ENCODE measurements around the gene STRA6.

The STRA6 gene

GRCh38 chr15:74193299-74193718 is 9.3 kb downstream of the STRA6 start:
- TF ChIP-seq CTCF (IDR thresholded peaks at IDR 0.05), result no peak

- TF ChIP-seq CTCF (IDR thresholded peaks at IDR 0.05), result no peak
These were observed 9.8 kb downstream of the STRA6 start for GRCh38 chr15:74192751-74193150.

- TF ChIP-seq CTCF (IDR thresholded peaks at IDR 0.05), result no peak
These were observed 10.8 kb downstream of the STRA6 start for GRCh38 chr15:74191798-74192197.

GRCh38 chr15:74188216-74188615 is 14.4 kb downstream of the STRA6 start:
- no peak for TF ChIP-seq CTCF (IDR thresholded peaks at IDR 0.05)

GRCh38 chr15:74185710-74186348 is 16.8 kb downstream of the STRA6 start:
- no peak for TF ChIP-seq CTCF (IDR thresholded peaks at IDR 0.05)

GRCh38 chr15:74184582-74185091 is 17.9 kb downstream of the STRA6 start:
- TF ChIP-seq CTCF (IDR thresholded peaks at IDR 0.05), result no peak

- no peak for TF ChIP-seq CTCF (IDR thresholded peaks at IDR 0.05)
These were observed 20.5 kb downstream of the STRA6 start for GRCh38 chr15:74182131-74182530.
